K562 (cell line): ENCODE measurements around the gene TMED6. TPM values are rescaled to one million over a fixed set of nuclear protein-coding genes. Genes with fewer than 3 reads are reported as not detected.
A peak's percentile ranks its signal among the peaks of the same experiment; 100 is the strongest.

Experiments
- BMI1 ChIP-seq: fragments of 150-350 bp; IDR thresholded peaks from 2 replicates; pipeline ENCODE4 v1.6.1; 2014; ENCODE audit warnings: low read length
- DNMT1 ChIP-seq: fragments of 450-650 bp; IDR thresholded peaks from 2 replicates; pipeline ENCODE4 v1.6.1; 2016; ENCODE audit warnings: antibody characterized with exemption, mild to moderate bottlenecking
- FOXJ3 ChIP-seq: sonication (generic); formaldehyde crosslinking; IDR thresholded peaks from 2 replicates; pipeline ENCODE4 v1.4.0; 2020; ENCODE audit warnings: mild to moderate bottlenecking, missing genetic modification reagents
- HDAC1 ChIP-seq, 2 experiments: fragments of 450-650 bp; IDR thresholded peaks; 2 replicates each; pipeline ENCODE4 v1.6.1; 2016 to 2017; ENCODE audit warnings: inconsistent platforms in 1 of 2, mild to moderate bottlenecking in 1 of 2, moderate library complexity in 1 of 2
- HEY1 ChIP-seq: fragments of 250-450 bp; sonication (Bioruptor Pico); IDR thresholded peaks from 2 replicates; pipeline ENCODE4 v1.5.0; 2020; ENCODE audit warnings: mild to moderate bottlenecking, moderate library complexity, borderline replicate concordance
- HMG20A ChIP-seq: fragments of 450-650 bp; formaldehyde crosslinking; conservative IDR thresholded peaks from 2 replicates; pipeline ENCODE4 v1.4.0; 2020; ENCODE audit warnings: mild to moderate bottlenecking, mixed read lengths
- MAFG ChIP-seq: fragments of 450-650 bp; conservative IDR thresholded peaks from 2 replicates; pipeline ENCODE4 v1.6.1; 2016; ENCODE audit warnings: missing genetic modification characterization, missing compliant biosample characterization
- NEUROD1 ChIP-seq: fragments of 150-350 bp; IDR thresholded peaks from 2 replicates; pipeline ENCODE4 v1.6.1; 2014; ENCODE audit warnings: borderline replicate concordance, low read length, low read depth; ENCODE audit not compliant: partially characterized antibody
- NFE2L1 ChIP-seq: fragments of 450-650 bp; IDR thresholded peaks from 2 replicates; pipeline ENCODE4 v1.6.1; 2016; ENCODE audit warnings: missing genetic modification characterization, low read depth, mild to moderate bottlenecking, missing compliant biosample characterization, moderate library complexity, borderline replicate concordance
- PRPF4 ChIP-seq: fragments of 200-400 bp; formaldehyde crosslinking; IDR thresholded peaks from one replicate; pipeline ENCODE4 v1.6.1; 2017; ENCODE audit warnings: low read length, low read depth, mild to moderate bottlenecking; ENCODE audit not compliant: insufficient read depth, poor library complexity, severe bottlenecking
- RBFOX2 ChIP-seq: fragments of 200-400 bp; formaldehyde crosslinking; IDR thresholded peaks from 2 replicates; pipeline ENCODE4 v1.6.1; 2017; ENCODE audit warnings: low read depth, mild to moderate bottlenecking, low read length, moderate library complexity
- TRIM28 ChIP-seq: fragments of 450-650 bp; IDR thresholded peaks from 2 replicates; pipeline ENCODE4 v1.6.1; 2017
- ZBTB49 ChIP-seq: sonication (generic); formaldehyde crosslinking; IDR thresholded peaks from 2 replicates; pipeline ENCODE4 v1.8.0; 2022; ENCODE audit warnings: missing genetic modification reagents, mild to moderate bottlenecking, borderline replicate concordance
- ZNF133 ChIP-seq: fragments of 250-450 bp; sonication (Bioruptor Pico); IDR thresholded peaks from 2 replicates; pipeline ENCODE4 v1.4.0; 2020; ENCODE audit warnings: mild to moderate bottlenecking
- ZNF445 ChIP-seq: fragments of 250-450 bp; sonication (Bioruptor Pico); IDR thresholded peaks from 2 replicates; pipeline ENCODE4 v1.4.0; 2020; ENCODE audit warnings: low read depth, mild to moderate bottlenecking, moderate library complexity
- polyA plus RNA-seq, 8 experiments: library from polyadenylated mRNA; depleted of rRNA in 4 of 8; stranded (reverse) in 5 of 8; unstranded in 3 of 8; fragments of >200 nt; fragmentation: Nextera tagmentation in 2 of 8; fragmentation: Illumina TruSeq in 1 of 8; extraction: Ambion mirVana in 2 of 8; extraction: Trizol in 1 of 8; gene quantifications; 2 replicates each; pipeline versions ENCODE4 v1.2.1 to v1.2.3, GENCODE V29; 2011 to 2014; ENCODE audit warnings: inconsistent platforms in 1 of 8, missing spikeins in 1 of 8
- total RNA-seq, 7 experiments: library from RNA; depleted of rRNA in 6 of 7; stranded (reverse); fragments of >200 nt in 6 of 7; fragmentation: Illumina TruSeq in 2 of 7; extraction: Trizol in 2 of 7; gene quantifications; 2 replicates each; pipeline versions ENCODE4 v1.2.1 to v1.2.3, GENCODE V29; 2011 to 2021; ENCODE audit warnings: low replicate concordance in 1 of 7
- TF ChIP-seq, protein P1 (sequence below): fragments of 450-650 bp; IDR thresholded peaks from 2 replicates; pipeline ENCODE4 v1.6.1; 2017; ENCODE audit warnings: antibody characterized with exemption, mild to moderate bottlenecking
- TF ChIP-seq, protein P2 (sequence below): sonication (generic); formaldehyde crosslinking; IDR thresholded peaks from 2 replicates; pipeline ENCODE4 v1.8.0; 2023; ENCODE audit warnings: mild to moderate bottlenecking, missing genetic modification reagents

TMED6 gene
- total and polyA plus RNA-seq, 9 of the 15 experiments (the other 6 are each of a cell fraction or from before 2014, with no cell fraction given), result 0.14 to 0.45 (median 0.25) TPM; not detected in 2

- TF ChIP-seq, protein P1, sequence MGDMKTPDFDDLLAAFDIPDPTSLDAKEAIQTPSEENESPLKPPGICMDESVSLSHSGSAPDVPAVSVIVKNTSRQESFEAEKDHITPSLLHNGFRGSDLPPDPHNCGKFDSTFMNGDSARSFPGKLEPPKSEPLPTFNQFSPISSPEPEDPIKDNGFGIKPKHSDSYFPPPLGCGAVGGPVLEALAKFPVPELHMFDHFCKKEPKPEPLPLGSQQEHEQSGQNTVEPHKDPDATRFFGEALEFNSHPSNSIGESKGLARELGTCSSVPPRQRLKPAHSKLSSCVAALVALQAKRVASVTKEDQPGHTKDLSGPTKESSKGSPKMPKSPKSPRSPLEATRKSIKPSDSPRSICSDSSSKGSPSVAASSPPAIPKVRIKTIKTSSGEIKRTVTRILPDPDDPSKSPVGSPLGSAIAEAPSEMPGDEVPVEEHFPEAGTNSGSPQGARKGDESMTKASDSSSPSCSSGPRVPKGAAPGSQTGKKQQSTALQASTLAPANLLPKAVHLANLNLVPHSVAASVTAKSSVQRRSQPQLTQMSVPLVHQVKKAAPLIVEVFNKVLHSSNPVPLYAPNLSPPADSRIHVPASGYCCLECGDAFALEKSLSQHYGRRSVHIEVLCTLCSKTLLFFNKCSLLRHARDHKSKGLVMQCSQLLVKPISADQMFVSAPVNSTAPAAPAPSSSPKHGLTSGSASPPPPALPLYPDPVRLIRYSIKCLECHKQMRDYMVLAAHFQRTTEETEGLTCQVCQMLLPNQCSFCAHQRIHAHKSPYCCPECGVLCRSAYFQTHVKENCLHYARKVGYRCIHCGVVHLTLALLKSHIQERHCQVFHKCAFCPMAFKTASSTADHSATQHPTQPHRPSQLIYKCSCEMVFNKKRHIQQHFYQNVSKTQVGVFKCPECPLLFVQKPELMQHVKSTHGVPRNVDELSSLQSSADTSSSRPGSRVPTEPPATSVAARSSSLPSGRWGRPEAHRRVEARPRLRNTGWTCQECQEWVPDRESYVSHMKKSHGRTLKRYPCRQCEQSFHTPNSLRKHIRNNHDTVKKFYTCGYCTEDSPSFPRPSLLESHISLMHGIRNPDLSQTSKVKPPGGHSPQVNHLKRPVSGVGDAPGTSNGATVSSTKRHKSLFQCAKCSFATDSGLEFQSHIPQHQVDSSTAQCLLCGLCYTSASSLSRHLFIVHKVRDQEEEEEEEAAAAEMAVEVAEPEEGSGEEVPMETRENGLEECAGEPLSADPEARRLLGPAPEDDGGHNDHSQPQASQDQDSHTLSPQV, result peak; percentile 42; the same call in 1 of the 2 replicates
- TF ChIP-seq MAFG, result no peak
- TF ChIP-seq DNMT1, result no peak
- no peak for TF ChIP-seq HMG20A (CRISPR knock-in tag)
- no peak for TF ChIP-seq TRIM28
- no peak for TF ChIP-seq NFE2L1 (tag)
- TF ChIP-seq, protein P2, sequence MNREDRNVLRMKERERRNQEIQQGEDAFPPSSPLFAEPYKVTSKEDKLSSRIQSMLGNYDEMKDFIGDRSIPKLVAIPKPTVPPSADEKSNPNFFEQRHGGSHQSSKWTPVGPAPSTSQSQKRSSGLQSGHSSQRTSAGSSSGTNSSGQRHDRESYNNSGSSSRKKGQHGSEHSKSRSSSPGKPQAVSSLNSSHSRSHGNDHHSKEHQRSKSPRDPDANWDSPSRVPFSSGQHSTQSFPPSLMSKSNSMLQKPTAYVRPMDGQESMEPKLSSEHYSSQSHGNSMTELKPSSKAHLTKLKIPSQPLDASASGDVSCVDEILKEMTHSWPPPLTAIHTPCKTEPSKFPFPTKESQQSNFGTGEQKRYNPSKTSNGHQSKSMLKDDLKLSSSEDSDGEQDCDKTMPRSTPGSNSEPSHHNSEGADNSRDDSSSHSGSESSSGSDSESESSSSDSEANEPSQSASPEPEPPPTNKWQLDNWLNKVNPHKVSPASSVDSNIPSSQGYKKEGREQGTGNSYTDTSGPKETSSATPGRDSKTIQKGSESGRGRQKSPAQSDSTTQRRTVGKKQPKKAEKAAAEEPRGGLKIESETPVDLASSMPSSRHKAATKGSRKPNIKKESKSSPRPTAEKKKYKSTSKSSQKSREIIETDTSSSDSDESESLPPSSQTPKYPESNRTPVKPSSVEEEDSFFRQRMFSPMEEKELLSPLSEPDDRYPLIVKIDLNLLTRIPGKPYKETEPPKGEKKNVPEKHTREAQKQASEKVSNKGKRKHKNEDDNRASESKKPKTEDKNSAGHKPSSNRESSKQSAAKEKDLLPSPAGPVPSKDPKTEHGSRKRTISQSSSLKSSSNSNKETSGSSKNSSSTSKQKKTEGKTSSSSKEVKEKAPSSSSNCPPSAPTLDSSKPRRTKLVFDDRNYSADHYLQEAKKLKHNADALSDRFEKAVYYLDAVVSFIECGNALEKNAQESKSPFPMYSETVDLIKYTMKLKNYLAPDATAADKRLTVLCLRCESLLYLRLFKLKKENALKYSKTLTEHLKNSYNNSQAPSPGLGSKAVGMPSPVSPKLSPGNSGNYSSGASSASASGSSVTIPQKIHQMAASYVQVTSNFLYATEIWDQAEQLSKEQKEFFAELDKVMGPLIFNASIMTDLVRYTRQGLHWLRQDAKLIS, result no peak
- no peak for TF ChIP-seq BMI1
- TF ChIP-seq RBFOX2, result peak; percentile 86
- no peak for TF ChIP-seq FOXJ3
- TF ChIP-seq HEY1 (CRISPR knock-in tag), result no peak
- no peak for TF ChIP-seq PRPF4
- peak; percentile 25 for TF ChIP-seq NEUROD1
- TF ChIP-seq HDAC1 (IDR thresholded peaks at IDR 0.05), result 0 out of 4 replicates have a peak, but pooled peaks of 1 of the 2 experiments have one; percentile 17
- no peak for TF ChIP-seq ZBTB49 (CRISPR knock-in tag)
- no peak for TF ChIP-seq ZNF133 (CRISPR knock-in tag)
- no peak for TF ChIP-seq ZNF445 (CRISPR knock-in tag)
Observed at GRCh38 chr16:69310653-69311532, 40.7 kb downstream of the TMED6 start, which contains the start of gene VPS4A (continued).
